Mesothelial cell of epicardium (in vitro differentiated cells): Measurements from ENCODE around the gene PLRG1. TPM values are rescaled to one million over a fixed set of nuclear protein-coding genes. Genes with fewer than 3 reads are reported as not detected.

ENCODE experiments used
- DNase-seq, 2 experiments: peaks; one replicate each; pipeline ENCODE4 v3.0.0; 2021; ENCODE audit warnings: low spot score in 2 of 2; ENCODE audit not compliant: unreplicated experiment in 2 of 2
- H3K27ac Mint-ChIP-seq: 2 replicates; pipeline ENCODE4 v1.8.0; 2021; ENCODE audit warnings: mixed read lengths
- H3K27me3 Mint-ChIP-seq: 2 replicates; pipeline ENCODE4 v1.8.0; 2021; ENCODE audit warnings: low read depth, mixed read lengths
- H3K36me3 Mint-ChIP-seq: 2 replicates; pipeline ENCODE4 v1.8.0; 2021; ENCODE audit warnings: mixed read lengths
- H3K4me1 Mint-ChIP-seq: 2 replicates; pipeline ENCODE4 v1.8.0; 2021; ENCODE audit warnings: mixed read lengths
- H3K4me3 Mint-ChIP-seq: 2 replicates; pipeline ENCODE4 v1.8.0; 2021; ENCODE audit warnings: mild to moderate bottlenecking, moderate library complexity, mixed read lengths
- H3K9me3 Mint-ChIP-seq: 2 replicates; pipeline ENCODE4 v1.8.0; 2021; ENCODE audit warnings: mixed read lengths
- CTCF ChIP-seq: fragments of 200-600 bp; sonication (generic); IDR thresholded peaks from one replicate; pipeline ENCODE4 v1.5.0; 2021; ENCODE audit warnings: antibody characterized with exemption; ENCODE audit not compliant: unreplicated experiment
- total RNA-seq: library from RNA; stranded (reverse); gene quantifications from 3 replicates; pipeline ENCODE4 v1.2.1, GENCODE V29; 2021

The PLRG1 gene
- total RNA-seq, 1 donor from 2014 or later = 88.3 TPM

- Mint-ChIP-seq H3K4me1 (peaks cover 21% of the 10 kb centered on the region), H3K9me3 (peaks cover 7% of the 10 kb centered on the region), H3K27me3 (peaks cover 28% of the 10 kb centered on the region), H3K27ac (no peak overlapping the region), H3K4me3 (no peak overlapping the region), H3K36me3 (peaks cover 2% of the 10 kb centered on the region)
- no peak for DNase-seq
- TF ChIP-seq CTCF = no peak
Measured at GRCh38 chr4:154526151-154526550, 24.0 kb downstream of the PLRG1 start.

- Mint-ChIP-seq H3K27ac (no peak overlapping the region), H3K9me3 (peaks cover 7% of the 10 kb centered on the region), H3K27me3 (peaks cover 24% of the 10 kb centered on the region), H3K4me1 (peaks cover 35% of the 10 kb centered on the region), H3K36me3 (peaks cover 2% of the 10 kb centered on the region), H3K4me3 (no peak overlapping the region)
- no peak for TF ChIP-seq CTCF
- DNase-seq = no peak
Measured at GRCh38 chr4:154521607-154522006, 28.6 kb downstream of the PLRG1 start.

- H3K4me3 Mint-ChIP-seq = no peak overlapping the region
- H3K4me1 Mint-ChIP-seq = peaks cover 39% of the 10 kb centered on the region
- H3K36me3 Mint-ChIP-seq = peaks cover 2% of the 10 kb centered on the region
- H3K27me3 Mint-ChIP-seq = peaks cover 14% of the 10 kb centered on the region
- no peak for DNase-seq
- peak overlapping the region; percentile 5 for H3K27ac Mint-ChIP-seq
- no peak for TF ChIP-seq CTCF
- H3K9me3 Mint-ChIP-seq = peaks cover 7% of the 10 kb centered on the region
Measured at GRCh38 chr4:154519214-154519613, 31.0 kb downstream of the PLRG1 start.

GRCh38 chr4:154517591-154517990 is 32.6 kb downstream of the PLRG1 start:
- Mint-ChIP-seq H3K27me3 (peaks cover 8% of the 10 kb centered on the region), H3K4me1 (peaks cover 43% of the 10 kb centered on the region), H3K36me3 (no peaks in the 10 kb centered on the region), H3K27ac (no peak overlapping the region), H3K9me3 (no peaks in the 10 kb centered on the region), H3K4me3 (no peak overlapping the region)
- no peak for TF ChIP-seq CTCF
- no peak for DNase-seq

- Mint-ChIP-seq H3K4me1 (peaks cover 53% of the 10 kb centered on the region), H3K27ac (peak overlapping the region; percentile 81), H3K9me3 (no peaks in the 10 kb centered on the region), H3K27me3 (peaks cover 6% of the 10 kb centered on the region), H3K36me3 (no peaks in the 10 kb centered on the region), H3K4me3 (no peak overlapping the region)
- no peak for TF ChIP-seq CTCF
- no peak for DNase-seq
Measured at GRCh38 chr4:154516318-154517029, 33.7 kb downstream of the PLRG1 start.
